ENCODE measurements around the gene GRK6. TPM values are rescaled to one million over a fixed set of nuclear protein-coding genes. Genes with fewer than 3 reads are reported as not detected.

GRK6 gene
- polyA plus RNA-seq, 1 donor from 2014 or later, result 22.6 TPM

- H3K9me2 ChIP-seq (ENCODE audit: insufficient read depth, low read length), result no peaks in the 10 kb centered on the region
- H3F3A ChIP-seq (ENCODE audit: insufficient read depth, low read length, poor library complexity, severe bottlenecking), result no peaks in the 10 kb centered on the region
- TF ChIP-seq SMC3 (conservative IDR thresholded peaks at IDR 0.05; ENCODE audit: poor library complexity) (no peak), RAD21 (conservative IDR thresholded peaks at IDR 0.05) (no peak), CTCF (IDR thresholded peaks at IDR 0.05; ENCODE audit: poor library complexity, severe bottlenecking) (no peak), POLR2AphosphoS5 (IDR thresholded peaks at IDR 0.05) (peak; percentile 6)
- no peaks in the 10 kb centered on the region for H3K27me3 ChIP-seq (ENCODE audit: insufficient read depth, low read depth, low read length)
- no peak overlapping the region for H2AFZ ChIP-seq (ENCODE audit: low read depth, low read length)
- H3K36me3 ChIP-seq (ENCODE audit: insufficient read depth, low read length), result no peaks in the 10 kb centered on the region
- H3K4me3 ChIP-seq (ENCODE audit: low read length), result peak overlapping the region; percentile 97
- H3K9me3 ChIP-seq (ENCODE audit: low read length), result no peaks in the 10 kb centered on the region
- H3K4me2 ChIP-seq (ENCODE audit: low read length), result no peak overlapping the region
- H3K79me2 ChIP-seq (replicated peaks; ENCODE audit: insufficient read depth, low read length), result peaks cover 36% of the 10 kb centered on the region
- peak overlapping the region; percentile 88 for H3K27ac ChIP-seq (ENCODE audit: low read length)
- H4K20me1 ChIP-seq (ENCODE audit: insufficient read depth), result no peaks in the 10 kb centered on the region
- H3K9ac ChIP-seq (ENCODE audit: low read length), result peak overlapping the region; percentile 91
Observed at GRCh38 chr5:177447066-177447610, 20.7 kb downstream of the GRK6 start.

GRCh38 chr5:177447611-177448243, 21.3 kb downstream of the GRK6 start:
- no peaks in the 10 kb centered on the region for H3K27me3 ChIP-seq (ENCODE audit: insufficient read depth, low read depth, low read length)
- peak overlapping the region; percentile 70 for H3K27ac ChIP-seq (ENCODE audit: low read length)

More at GRCh38 chr5:177447611-177448243, 21.3 kb downstream of the GRK6 start:
- Histone ChIP-seq H3K36me3 (ENCODE audit: insufficient read depth, low read length) (no peaks in the 10 kb centered on the region), H4K20me1 (ENCODE audit: insufficient read depth) (no peaks in the 10 kb centered on the region), H3K9ac (ENCODE audit: low read length) (peak overlapping the region; percentile 91), H3K4me3 (ENCODE audit: low read length) (peak overlapping the region; percentile 97), H2AFZ (ENCODE audit: low read depth, low read length) (no peak overlapping the region), H3K9me3 (ENCODE audit: low read length) (no peaks in the 10 kb centered on the region), H3K9me2 (ENCODE audit: insufficient read depth, low read length) (no peaks in the 10 kb centered on the region), H3F3A (ENCODE audit: insufficient read depth, low read length, poor library complexity, severe bottlenecking) (no peaks in the 10 kb centered on the region), H3K4me2 (ENCODE audit: low read length) (peak overlapping the region; percentile 92), H3K79me2 (replicated peaks; ENCODE audit: insufficient read depth, low read length) (peaks cover 36% of the 10 kb centered on the region)
- TF ChIP-seq TAF1 (IDR thresholded peaks at IDR 0.05; ENCODE audit: low read depth) (no peak), RAD21 (conservative IDR thresholded peaks at IDR 0.05) (no peak), EP300 (conservative IDR thresholded peaks at IDR 0.05; ENCODE audit: poor library complexity, severe bottlenecking) (no peak), EZH2 (IDR thresholded peaks at IDR 0.05; ENCODE audit: borderline replicate concordance, insufficient read depth, low read length, poor library complexity, severe bottlenecking) (no peak), POLR2AphosphoS5 (IDR thresholded peaks at IDR 0.05) (no peak), SMC3 (conservative IDR thresholded peaks at IDR 0.05; ENCODE audit: poor library complexity) (no peak), CTCF (IDR thresholded peaks at IDR 0.05; ENCODE audit: poor library complexity, severe bottlenecking) (no peak), MXI1 (conservative IDR thresholded peaks at IDR 0.05; ENCODE audit: poor library complexity, severe bottlenecking) (no peak), REST (IDR thresholded peaks at IDR 0.05; ENCODE audit: borderline replicate concordance) (no peak)

Measured in neural cell (in vitro differentiated cells).